Globus pallidus (tissue), 1 donor: Measurements from ENCODE around the gene HES6.

ENCODE experiments used
- DNase-seq: peaks from one replicate; pipeline ENCODE4 v3.0.0-alpha.2; 2015; ENCODE audit warnings: low spot score

HES6 gene

GRCh38 chr2:238254095-238254723, 14.4 kb upstream of the HES6 start:
- no peak for DNase-seq

- no peak for DNase-seq
Measured at GRCh38 chr2:238252766-238253630, 13.2 kb upstream of the HES6 start.

- no peak for DNase-seq
Measured at GRCh38 chr2:238251986-238252385, 12.1 kb upstream of the HES6 start.

GRCh38 chr2:238251331-238251730, 11.5 kb upstream of the HES6 start:
- no peak for DNase-seq

GRCh38 chr2:238250896-238251295, 11.1 kb upstream of the HES6 start:
- no peak for DNase-seq

- no peak for DNase-seq
Measured at GRCh38 chr2:238247841-238248453, 8.1 kb upstream of the HES6 start.

- DNase-seq = no peak
Measured at GRCh38 chr2:238247002-238247822, 7.4 kb upstream of the HES6 start.

GRCh38 chr2:238244151-238244550, 4.3 kb upstream of the HES6 start:
- no peak for DNase-seq

- DNase-seq = no peak
Measured at GRCh38 chr2:238243496-238244076, 3.7 kb upstream of the HES6 start.

GRCh38 chr2:238242731-238243495, 3.1 kb upstream of the HES6 start:
- DNase-seq = no peak

- DNase-seq = no peak
Measured at GRCh38 chr2:238241970-238242369, 2.1 kb upstream of the HES6 start.

- no peak for DNase-seq
Measured at GRCh38 chr2:238240757-238241711, 1.2 kb upstream of the HES6 start.

GRCh38 chr2:238239543-238239862, 335 bp downstream of the HES6 start:
- DNase-seq = no peak

- no peak for DNase-seq
Measured at GRCh38 chr2:238238766-238239542, 884 bp downstream of the HES6 start.

- DNase-seq = no peak
Measured at GRCh38 chr2:238238311-238238765, 1.5 kb downstream of the HES6 start.

GRCh38 chr2:238237431-238238135, 2.3 kb downstream of the HES6 start:
- no peak for DNase-seq

GRCh38 chr2:238236571-238236970, 3.3 kb downstream of the HES6 start:
- DNase-seq = no peak

- no peak for DNase-seq
Measured at GRCh38 chr2:238235856-238236255, 4.0 kb downstream of the HES6 start.

- DNase-seq = no peak
Measured at GRCh38 chr2:238235331-238235732, 4.5 kb downstream of the HES6 start.
